ENCODE data around the gene ZBTB20.

Gene ZBTB20

DNA sequence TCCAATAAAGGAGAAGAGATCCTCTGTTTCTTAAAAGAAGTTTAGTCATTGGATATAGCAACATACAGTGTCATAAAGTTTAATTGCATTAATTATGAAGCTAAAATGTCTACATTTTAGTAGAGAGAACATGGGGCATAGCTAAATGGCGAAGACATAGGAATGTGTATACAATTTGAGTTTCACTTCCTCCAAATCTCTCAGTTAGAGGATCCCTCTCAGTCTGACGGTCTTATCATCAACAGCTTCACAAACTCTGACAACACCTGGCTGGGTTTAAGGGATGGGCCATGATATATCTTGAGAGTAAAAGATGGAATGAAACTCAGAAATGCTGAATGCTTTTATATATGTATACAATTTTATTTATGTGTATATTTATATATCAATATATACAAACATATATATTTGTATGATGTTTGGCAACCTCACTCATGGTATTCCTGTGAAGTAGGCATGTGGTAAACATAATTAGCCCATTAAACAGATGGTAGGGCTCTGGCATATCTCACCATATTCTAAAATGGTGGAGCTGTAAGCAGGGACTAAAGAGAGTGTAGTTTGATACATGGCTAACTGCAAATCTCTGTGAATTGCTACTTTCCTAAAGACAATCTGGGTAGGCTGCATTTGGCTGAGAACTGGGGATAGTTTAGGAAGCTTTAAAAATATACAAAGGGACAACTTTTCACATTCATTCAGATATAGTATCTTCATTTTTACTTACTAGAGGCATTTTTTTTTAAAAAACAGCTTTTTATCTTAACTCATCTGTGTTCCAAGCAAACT lies 741.7 kb downstream of the ZBTB20 start:
- DNase-seq (ENCODE audit: low read depth): no peak

DNA sequence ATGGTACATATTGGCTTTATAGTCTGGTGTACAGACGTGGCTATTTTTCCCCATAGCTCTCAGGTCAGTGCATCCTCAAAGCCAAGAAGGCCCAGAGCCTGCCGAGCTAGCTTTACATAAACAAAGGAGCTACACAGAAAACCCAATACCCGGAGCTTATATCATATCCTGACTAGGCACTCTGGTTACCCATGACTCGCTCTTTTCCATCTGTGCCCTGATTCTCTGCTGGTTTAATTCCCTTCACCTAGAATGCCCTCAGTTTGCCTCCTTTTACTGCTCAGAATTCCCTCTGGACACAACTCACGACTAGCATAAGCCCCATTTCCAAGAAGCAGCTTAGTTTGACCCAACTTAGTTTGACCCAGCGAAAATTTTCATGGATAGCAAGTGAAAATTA lies 742.5 kb downstream of the ZBTB20 start:
- no peak for DNase-seq (ENCODE audit: low read depth)

DNA sequence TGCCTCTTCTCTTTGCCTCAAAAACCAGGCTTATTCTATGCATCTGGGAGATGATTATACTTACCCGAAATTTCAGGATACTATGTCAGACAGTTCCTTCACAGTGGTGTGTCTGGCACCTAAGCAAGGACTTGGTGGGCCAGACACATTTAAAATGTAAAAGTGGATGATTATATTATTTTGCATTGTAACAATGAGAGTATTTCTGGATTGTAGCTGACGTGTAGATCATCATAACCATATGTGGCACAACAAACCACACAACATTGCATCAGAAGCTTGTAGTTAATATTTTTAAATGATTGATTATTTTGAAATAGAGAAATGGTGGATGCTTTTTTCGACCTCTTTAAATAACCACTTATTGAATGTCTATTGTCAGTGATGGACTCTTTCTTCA lies 744.2 kb downstream of the ZBTB20 start:
- DNase-seq (ENCODE audit: low read depth): no peak

DNA sequence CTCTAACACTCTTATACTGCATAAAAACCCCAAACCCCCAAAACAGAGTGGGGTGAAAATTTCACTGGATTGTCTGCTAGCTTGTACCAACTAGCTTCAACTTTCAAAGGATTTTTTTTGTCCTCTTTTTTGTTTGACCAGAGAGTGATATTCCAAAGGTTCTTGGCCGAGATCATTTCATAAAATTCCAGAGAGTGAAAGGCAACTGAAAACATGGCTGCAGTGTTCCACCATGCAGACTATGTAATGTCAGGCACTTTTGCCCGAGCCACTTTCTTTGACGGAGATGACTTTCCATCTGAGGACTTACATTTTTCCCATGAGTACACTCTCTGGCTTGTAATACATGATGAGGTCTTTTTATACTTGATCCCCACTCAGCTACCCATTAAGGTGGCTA lies 745.7 kb downstream of the ZBTB20 start:
- DNase-seq (ENCODE audit: low read depth): no peak

DNA sequence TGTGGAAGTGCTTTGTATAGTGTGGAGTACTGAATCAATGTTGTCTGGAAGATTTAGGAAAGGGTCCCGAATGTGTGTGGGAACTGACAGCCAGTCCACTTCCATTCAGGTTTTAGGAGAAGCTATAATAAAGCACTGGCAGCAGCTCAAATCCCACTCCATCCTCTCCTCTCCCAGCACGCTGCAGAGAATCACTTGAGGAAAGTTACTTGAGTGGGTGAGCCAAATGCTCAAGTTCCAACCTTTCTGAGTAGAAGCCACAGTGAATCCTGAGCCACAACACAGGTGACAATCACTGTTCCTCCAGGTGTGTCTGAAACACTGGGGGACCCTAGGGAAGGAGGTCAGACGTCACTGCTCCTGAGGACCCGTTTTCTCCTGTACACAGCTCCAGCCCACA lies 746.7 kb downstream of the ZBTB20 start:
- no peak for DNase-seq (ENCODE audit: low read depth)

DNA sequence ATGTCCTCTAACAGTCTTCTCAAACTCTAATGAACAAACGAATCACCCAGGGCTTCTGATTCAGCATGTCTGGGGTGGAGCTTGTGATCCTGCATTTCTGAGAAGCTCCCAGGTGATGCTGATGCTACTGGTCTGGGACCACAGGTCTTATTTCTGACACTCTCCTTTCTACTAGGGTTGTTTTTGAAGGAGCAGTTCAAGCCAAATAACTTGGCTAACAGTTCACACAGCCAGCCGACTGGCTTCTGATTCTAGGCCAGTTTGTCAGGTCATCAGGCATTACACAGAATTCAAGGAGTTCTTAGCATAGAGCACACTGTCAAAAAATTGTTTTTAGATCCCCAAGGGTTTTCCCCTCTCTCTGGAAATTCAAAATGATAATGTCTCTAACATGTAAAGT lies 752.5 kb downstream of the ZBTB20 start:
- DNase-seq (ENCODE audit: low read depth): no peak

DNA sequence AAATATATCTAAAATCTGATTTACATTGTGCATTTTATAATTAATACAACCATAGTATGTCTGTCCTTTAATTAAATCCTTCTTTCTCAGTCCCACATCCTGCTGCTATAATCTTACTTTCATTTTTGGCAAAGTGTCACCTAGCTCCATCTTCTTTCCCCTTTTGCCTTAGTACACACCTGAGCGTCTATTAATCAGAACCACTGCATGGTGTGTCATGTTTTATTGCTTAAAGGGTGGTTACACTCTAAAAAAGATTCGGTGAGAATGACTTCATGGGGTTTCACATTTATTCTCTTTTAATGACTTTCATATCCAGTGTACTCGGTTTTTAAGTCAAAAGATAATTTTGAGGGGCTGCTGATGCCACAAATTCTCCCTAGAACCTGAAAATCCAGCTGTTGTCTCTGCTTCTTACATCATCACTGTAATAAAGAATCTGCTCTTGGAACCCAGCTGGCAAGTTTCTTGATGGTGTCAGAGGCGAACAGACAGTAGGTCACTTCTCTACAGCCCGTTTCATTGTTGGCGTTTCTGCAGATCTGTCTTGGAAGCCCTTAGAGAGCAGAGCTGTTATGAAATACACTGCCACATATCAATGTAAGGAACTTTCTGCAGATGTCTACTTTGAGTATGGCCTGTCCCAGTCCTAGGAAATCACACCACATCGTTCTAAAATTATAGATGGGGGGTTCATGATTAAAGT lies 753.6 kb downstream of the ZBTB20 start:
- no peak for DNase-seq (ENCODE audit: low read depth)

DNA sequence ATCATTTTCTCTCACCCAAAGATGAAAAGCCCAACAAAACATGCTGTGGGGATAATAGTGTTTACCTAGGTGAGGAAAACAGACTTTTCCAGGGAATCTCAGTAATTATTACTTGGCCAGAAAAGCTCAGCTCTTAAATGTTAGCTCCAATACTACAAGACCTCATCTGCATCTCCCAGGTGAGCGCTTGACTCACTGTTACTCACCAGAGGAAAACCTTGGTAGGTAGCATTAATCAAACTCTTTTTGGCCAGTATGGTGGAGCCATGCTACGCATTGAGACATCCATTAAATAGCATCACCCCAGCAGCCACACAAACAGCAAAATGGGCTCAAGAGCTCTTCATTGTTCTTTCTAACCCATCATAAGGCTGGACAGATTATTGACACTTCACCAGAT lies 754.3 kb downstream of the ZBTB20 start:
- no peak for DNase-seq (ENCODE audit: low read depth)

DNA sequence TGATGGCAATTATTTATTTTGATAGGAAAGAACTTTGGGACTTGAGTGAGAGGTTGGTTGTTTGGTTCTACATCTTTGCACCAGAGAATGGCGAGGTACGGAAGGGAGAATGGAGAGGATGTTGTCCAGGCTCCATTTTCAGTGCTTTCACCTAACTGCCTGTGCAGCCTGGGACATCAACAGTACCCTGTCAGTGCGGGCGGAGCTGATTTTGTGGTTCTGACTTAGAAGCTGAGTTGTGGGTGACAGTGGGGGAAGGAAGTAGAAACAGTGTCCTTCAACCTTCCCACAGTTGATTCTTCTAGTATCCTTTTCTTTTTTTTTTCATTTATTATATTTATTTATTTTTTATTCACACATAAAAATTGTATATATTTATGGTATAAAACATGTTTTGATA lies 757.9 kb downstream of the ZBTB20 start:
- no peak for DNase-seq (ENCODE audit: low read depth)

DNA sequence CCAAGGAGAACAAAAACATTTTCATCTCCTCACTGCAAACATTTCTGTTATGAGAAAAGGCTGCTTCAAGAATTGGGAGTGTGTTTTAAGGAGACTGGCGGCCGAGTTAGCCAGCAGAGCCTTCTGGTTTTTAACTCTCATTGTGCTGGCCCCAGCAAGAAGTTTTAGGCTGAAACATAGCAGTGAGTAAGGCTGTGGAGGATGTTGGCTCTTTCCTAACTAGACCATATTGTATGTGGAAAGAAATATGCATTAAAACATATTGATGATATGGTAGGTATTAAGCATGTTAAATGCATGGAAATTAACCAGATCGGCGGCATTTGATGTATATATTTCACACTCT lies 762.6 kb downstream of the ZBTB20 start:
- DNase-seq (ENCODE audit: low read depth): no peak

DNA sequence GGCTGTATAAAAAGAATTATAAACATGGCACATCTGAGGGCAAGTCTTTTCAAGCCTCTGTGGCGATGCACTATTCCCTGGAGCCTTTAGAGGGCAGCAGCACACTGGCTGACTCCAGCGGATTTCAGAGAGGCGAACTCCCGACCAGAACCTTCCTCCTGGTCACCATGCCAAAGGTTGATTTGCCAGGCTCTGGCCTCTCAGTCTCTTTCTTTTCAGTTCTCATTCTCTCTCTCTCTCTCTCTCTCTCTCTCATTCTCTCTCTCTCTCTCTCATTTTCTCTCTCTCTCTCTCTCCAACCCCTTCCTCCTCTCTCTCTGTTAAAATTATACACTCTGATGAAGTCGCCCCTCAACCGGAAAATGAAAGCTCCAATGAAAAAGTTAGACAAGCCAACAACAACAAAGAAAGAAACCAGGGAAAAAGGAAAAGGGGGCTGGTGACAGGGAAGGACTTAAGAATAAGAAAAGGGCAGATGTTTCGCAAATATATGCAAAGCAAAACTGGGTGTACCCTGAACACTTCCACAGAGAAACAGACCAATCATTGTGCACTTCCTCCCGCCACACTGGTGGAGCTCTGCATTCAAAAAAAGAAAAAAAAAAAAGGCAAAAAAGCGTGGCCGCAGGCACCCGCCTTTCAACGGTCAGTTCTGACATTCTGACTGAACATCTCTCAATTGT lies 763.1 kb downstream of the ZBTB20 start:
- peak; percentile 1 for DNase-seq (ENCODE audit: low read depth)

DNA sequence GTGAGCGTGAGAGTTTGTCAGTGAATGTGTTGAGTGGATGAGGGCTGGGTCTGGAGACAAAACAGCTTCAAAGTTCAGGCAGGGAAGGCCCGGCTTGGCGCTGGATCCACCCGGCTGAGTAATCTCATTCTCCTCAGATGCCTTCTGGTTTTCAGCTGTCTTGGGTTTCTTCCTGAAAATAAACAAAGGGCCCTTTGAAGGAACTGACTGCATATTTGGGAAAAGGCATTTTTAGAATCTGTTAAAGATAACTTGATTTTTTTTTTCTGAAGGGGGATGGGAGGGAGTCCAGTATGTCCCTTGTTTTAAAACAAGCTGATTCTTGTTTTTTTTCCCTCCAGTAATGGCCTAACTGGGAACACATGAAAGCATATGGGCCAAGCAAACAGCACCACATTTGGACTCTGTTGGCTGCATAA lies 766.8 kb downstream of the ZBTB20 start:
- no peak for DNase-seq (ENCODE audit: low read depth)

DNA sequence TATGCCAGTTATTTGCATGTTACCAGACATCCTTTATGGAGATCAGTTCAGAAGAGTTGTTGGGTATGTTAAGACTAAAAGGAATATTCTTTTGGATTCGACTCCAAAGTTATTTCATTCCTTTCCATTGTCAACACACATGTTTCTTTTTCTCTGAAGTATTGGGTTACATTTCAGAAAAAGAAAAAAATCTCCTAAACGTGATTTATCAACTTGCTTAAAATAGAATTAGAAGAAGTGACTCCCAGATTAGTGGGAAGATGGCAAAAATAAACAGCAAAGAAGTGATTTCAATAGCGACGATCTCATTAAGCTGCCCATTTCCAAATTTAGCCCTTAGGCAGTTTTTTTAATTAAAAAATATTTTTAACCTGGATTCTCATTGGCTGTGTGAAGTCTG lies 767.8 kb downstream of the ZBTB20 start:
- no peak for DNase-seq (ENCODE audit: low read depth)

DNA sequence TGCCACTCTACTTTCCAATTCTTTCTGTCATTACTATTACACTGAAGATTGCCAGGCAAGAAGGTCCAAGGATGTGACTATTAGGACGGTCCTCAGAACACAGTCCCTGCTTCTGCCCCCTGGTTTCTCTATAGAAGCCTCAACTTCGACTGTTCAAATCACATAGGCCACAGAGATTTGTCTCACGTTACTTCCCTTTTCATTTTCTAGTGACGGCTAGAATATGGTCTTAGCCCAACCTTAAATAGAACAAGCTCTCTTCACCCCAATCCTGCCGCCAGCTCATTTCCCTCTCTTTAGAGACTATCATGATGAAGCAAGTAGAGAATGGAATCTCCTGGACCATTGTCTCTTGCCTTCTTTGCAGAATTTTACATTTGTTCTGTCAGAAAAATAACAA lies 768.3 kb downstream of the ZBTB20 start:
- no peak for DNase-seq (ENCODE audit: low read depth)

DNA sequence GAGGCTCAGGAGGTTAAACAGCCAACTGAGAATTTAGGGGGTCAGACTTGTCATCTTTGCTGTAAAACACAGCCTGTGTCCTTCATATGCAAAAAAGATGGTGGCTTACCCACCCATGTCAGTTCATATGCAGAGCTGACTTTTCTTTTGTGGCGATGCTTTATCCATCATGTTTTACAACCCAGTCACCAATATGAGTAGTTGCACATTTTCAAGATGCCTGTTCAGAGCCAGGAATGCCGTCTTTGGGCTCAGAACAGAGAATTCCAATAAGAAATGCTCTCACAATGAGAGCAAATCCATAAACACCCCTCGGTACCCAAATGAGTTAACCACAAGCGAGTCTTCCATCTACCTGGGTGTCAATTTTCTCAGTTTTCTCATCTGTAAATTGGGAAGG lies 769.7 kb downstream of the ZBTB20 start:
- DNase-seq (ENCODE audit: low read depth): no peak

DNA sequence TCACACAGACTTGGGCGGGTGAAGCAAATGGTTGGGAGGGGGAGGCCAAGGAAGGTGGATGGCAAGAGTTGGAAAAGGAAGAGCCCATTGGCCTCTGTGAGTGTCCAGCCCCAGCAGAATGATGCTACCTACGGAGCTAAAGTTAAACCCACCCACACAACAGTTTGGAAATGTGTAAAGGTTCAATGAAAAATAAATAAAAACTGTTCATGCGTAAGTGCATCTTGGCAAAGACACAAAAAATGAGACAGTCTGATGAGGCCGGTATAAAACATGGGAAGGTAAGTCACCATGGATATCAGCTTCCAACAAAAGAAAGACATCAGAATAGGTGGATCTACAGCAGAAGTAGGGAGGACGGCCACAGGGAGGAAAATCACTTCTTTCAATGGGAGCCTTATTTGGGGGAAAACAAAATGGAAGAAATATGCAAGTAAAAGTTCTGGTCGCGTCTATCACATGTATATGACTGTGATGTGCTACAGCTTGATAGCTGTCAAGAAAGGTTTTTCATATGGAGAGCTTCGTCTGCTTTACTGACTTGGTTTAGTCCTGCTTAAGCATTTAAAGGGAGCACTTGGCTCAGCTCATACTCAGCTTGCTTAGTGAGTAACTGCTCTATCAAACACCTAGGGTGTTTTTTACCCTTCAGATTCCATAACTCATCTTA lies 770.4 kb downstream of the ZBTB20 start:
- DNase-seq (ENCODE audit: low read depth): no peak

DNA sequence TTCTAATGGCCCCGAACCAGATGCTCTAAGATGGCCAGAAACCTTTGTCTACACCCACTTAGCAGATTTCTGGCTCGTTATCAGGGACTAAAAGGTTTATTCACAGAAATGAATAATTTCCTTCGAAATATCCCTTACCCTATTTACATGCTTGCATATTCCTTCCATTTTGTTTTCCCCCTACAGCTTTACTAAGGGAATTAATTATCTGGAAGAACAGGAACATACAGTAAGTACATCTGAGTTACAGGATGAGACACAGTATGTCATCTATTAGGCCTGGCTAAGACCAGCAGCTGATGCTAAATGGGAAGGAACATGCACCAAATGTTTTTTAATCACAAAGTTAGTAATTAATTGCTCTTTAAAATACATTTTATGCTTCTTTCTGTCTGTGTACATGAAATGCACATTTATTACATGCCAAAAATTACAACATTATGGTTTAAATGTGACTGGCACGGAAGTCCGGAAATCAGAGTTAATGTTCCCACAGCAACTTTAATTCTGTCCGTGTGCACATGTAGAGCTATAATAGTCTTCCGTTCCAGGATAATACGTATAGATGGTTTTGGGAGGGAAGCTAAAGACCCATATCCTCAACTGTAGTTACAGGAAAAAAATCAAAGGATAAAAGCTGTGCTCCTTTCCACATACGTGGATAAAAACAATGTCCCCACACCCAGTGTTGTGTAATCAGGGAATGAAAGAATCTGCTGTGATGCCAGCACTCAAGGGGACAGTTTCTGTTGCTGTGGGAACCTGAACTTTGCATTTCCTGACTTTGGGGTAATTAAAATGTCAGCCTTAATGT lies 771.3 kb downstream of the ZBTB20 start:
- no peak for DNase-seq (ENCODE audit: low read depth)

DNA sequence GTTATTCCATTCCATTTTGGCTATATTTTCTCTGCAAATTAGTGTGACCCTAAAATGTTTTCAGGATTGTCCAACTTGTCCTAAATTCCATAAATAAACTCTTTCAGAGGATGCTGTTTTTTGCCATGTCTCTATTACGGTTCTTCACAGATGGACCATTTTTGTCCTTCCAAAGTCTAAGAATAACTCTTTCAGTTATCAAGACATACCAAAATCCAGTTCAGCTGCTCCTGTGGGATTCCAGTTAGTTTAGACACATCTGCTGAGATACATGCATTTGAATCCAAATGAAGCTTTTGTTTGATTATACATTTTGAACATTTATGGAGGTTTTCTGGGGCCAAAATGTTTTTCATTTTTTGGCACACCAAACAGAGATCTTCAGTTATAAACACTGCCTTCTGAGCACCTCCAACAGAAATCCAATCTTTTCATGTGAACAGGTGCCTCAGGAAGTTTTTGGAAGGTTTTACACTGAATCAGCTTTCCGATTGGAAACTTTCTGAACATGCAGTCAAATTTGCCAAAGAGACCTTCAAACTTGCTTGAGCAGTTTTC lies 772.6 kb downstream of the ZBTB20 start:
- no peak for DNase-seq (ENCODE audit: low read depth)

DNA sequence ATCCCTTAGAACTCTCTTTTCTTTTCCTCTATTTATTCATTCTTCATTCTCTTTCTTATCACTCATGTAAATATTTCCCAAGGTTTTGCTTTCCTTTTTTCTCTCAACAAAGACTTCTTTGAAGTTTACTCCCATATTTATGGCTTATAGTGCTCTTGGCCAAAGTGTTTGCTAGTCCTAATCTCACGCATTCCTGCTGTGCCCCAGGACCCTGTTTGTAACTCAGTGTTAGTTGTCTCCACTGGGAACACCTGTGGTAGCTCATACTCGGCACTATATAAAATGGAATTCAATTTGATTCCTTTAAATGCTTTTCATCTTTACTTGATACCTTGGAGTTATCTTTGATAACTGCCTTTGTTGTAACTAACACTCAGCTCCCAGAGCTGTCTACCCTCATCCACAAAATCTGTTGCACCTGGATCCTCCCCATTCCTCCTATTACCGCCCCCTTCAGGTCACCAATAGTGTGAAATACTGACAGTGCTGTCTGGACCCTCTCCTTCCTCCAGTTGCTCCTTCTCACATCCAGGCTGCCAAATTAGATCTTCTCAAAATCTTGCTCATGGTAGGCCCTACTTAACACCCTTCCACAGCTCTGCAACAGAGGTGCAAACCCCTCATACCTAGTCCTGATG lies 776.4 kb downstream of the ZBTB20 start:
- no peak for DNase-seq (ENCODE audit: low read depth)

DNA sequence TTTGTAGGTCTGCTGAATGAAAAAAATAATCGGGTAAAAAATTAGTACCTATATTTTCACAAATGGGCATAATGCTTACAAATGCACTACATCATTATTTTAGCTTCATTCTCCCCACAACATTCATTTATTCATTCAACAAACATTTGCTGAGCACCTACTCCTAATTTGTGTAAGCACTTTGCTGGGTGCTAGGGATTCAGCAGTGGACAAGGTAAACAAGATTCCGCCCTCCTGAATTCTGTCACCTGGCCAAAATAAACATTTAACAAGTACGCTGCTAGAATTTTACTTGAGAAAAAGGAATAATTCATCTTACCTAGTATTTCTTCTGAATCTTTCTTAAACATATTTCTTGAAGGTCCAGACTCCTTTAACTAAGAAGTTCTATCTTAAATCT lies 781.2 kb downstream of the ZBTB20 start:
- DNase-seq (ENCODE audit: low read depth): no peak

All from T-helper 22 cell (primary cell).